IMR-90 (cell line): ENCODE data around the gene DSCAML1. TPM values are rescaled to one million over a fixed set of nuclear protein-coding genes. Genes with fewer than 3 reads are reported as not detected.

ENCODE experiments used
- ATAC-seq: fragments of 200-7000 bp; cut with Tn5 transposase; 2 replicates; pipeline ENCODE4 v1.9.1; 2020; ENCODE audit warnings: low read depth, mild to moderate bottlenecking, moderate library complexity
- BruUV-seq: library from RNA; stranded (reverse); fragments of 400-500 nt; replicated peaks from 2 replicates; lab custom pipeline; 2021; lab: Mats Ljungman, UMichigan
- CTCF ChIA-PET: fragments of 300-600 bp; formaldehyde crosslinking; extraction: SDS; loops from one replicate; lab custom pipeline; 2021; ENCODE audit warnings: antibody characterized with exemption; lab: Yijun Ruan, JAX
- POLR2A ChIA-PET: fragments of 300-600 bp; sonication (Branson Sonifier 250); formaldehyde crosslinking; loops from one replicate; lab custom pipeline; 2022; ENCODE audit warnings: antibody characterized with exemption; ENCODE audit not compliant: unreplicated experiment; lab: Charles Lee
- DNase-seq: peaks from one replicate; pipeline ENCODE4 v3.0.0; 2013
- H2AFZ ChIP-seq: replicated peaks from 2 replicates; pipeline ENCODE3; 2013; ENCODE audit warnings: low read length, mild to moderate bottlenecking; ENCODE audit not compliant: poor library complexity
- H2AK5ac ChIP-seq: 2 replicates; pipeline ENCODE4 v1.6.1; 2013; ENCODE audit warnings: low read depth, low read length, inconsistent platforms
- H2AK9ac ChIP-seq: replicated peaks from 2 replicates; pipeline ENCODE3; 2013; ENCODE audit warnings: mild to moderate bottlenecking, low read depth, low read length, moderate library complexity; ENCODE audit not compliant: poor library complexity
- H2BK120ac ChIP-seq: 2 replicates; pipeline ENCODE4 v1.6.1; 2013; ENCODE audit warnings: low read depth, low read length, inconsistent platforms
- H2BK15ac ChIP-seq: 3 replicates; pipeline ENCODE4 v1.6.1; 2013; ENCODE audit warnings: low read depth, low read length, inconsistent platforms
- H2BK20ac ChIP-seq: 2 replicates; pipeline ENCODE4 v1.6.1; 2013; ENCODE audit warnings: low read depth, mild to moderate bottlenecking, inconsistent platforms, low read length, moderate library complexity
- H2BK5ac ChIP-seq: 2 replicates; pipeline ENCODE4 v1.6.1; 2013; ENCODE audit warnings: mild to moderate bottlenecking, low read depth, low read length, inconsistent platforms; ENCODE audit not compliant: poor library complexity, severe bottlenecking
- H3K14ac ChIP-seq: replicated peaks from 2 replicates; pipeline ENCODE4 v1.6.1; 2013; ENCODE audit warnings: low read depth, low read length, inconsistent platforms
- H3K18ac ChIP-seq: 2 replicates; pipeline ENCODE4 v1.6.1; 2013; ENCODE audit warnings: low read depth, low read length, control low read depth
- H3K23ac ChIP-seq: 2 replicates; pipeline ENCODE4 v1.6.1; 2013; ENCODE audit warnings: low read depth, low read length, inconsistent platforms
- H3K27ac ChIP-seq: 2 replicates; pipeline ENCODE4 v1.5.1; 2013; ENCODE audit warnings: mild to moderate bottlenecking, control low read depth, low read length; ENCODE audit not compliant: insufficient read depth
- H3K27me3 ChIP-seq: 2 replicates; pipeline ENCODE4 v1.6.1; 2013; ENCODE audit warnings: low read length; ENCODE audit not compliant: control insufficient read depth, insufficient read depth
- H3K36me3 ChIP-seq: 2 replicates; pipeline ENCODE4 v1.6.1; 2013; ENCODE audit warnings: low read length, mixed read lengths; ENCODE audit not compliant: control insufficient read depth, insufficient read depth
- H3K4ac ChIP-seq: 2 replicates; pipeline ENCODE4 v1.6.1; 2013; ENCODE audit warnings: low read depth, low read length, inconsistent platforms
- H3K4me1 ChIP-seq: 2 replicates; pipeline ENCODE4 v1.6.1; 2013; ENCODE audit warnings: low read length, mixed read lengths; ENCODE audit not compliant: control insufficient read depth, insufficient read depth
- H3K4me2 ChIP-seq: 2 replicates; pipeline ENCODE4 v1.6.1; 2013; ENCODE audit warnings: low read depth, mild to moderate bottlenecking, control low read depth, low read length, moderate library complexity
- H3K4me3 ChIP-seq: 2 replicates; pipeline ENCODE4 v1.5.1; 2013; ENCODE audit warnings: low read depth, mild to moderate bottlenecking, control low read depth, low read length, moderate library complexity; ENCODE audit not compliant: insufficient read depth
- H3K56ac ChIP-seq: 2 replicates; pipeline ENCODE4 v1.6.1; 2013; ENCODE audit warnings: low read length, inconsistent platforms; ENCODE audit not compliant: insufficient read depth; ENCODE audit errors: extremely low read depth
- H3K79me1 ChIP-seq, 2 experiments: 2 replicates each; pipeline ENCODE4 v1.6.1; 2013; ENCODE audit warnings: low read length in 2 of 2, inconsistent platforms in 1 of 2, low read depth in 1 of 2
- H3K9ac ChIP-seq: 2 replicates; pipeline ENCODE4 v1.6.1; 2013; ENCODE audit warnings: low read depth, low read length, control low read depth
- H3K9me1 ChIP-seq: 2 replicates; pipeline ENCODE4 v1.6.1; 2013; ENCODE audit warnings: low read length, inconsistent platforms; ENCODE audit not compliant: insufficient read depth
- H3K9me3 ChIP-seq: 2 replicates; pipeline ENCODE4 v1.6.1; 2013; ENCODE audit warnings: low read length; ENCODE audit not compliant: control insufficient read depth, insufficient read depth
- H4K20me1 ChIP-seq: 2 replicates; pipeline ENCODE4 v1.6.1; 2013; ENCODE audit warnings: low read length, inconsistent platforms; ENCODE audit not compliant: insufficient read depth
- H4K5ac ChIP-seq: 2 replicates; pipeline ENCODE4 v1.6.1; 2013; ENCODE audit warnings: mild to moderate bottlenecking, low read depth, low read length, control low read depth
- H4K8ac ChIP-seq, 2 experiments: 2 replicates each; pipeline ENCODE4 v1.6.1; 2013; ENCODE audit warnings: low read depth in 2 of 2, low read length in 2 of 2, control low read depth in 1 of 2, inconsistent platforms in 1 of 2
- H4K91ac ChIP-seq: 2 replicates; pipeline ENCODE4 v1.6.1; 2013; ENCODE audit warnings: low read depth, low read length, inconsistent platforms; ENCODE audit not compliant: insufficient read depth
- BHLHE40 ChIP-seq: fragments of 150-350 bp; IDR thresholded peaks from 2 replicates; pipeline ENCODE4 v1.6.1; 2016; ENCODE audit warnings: mild to moderate bottlenecking, low read depth, low read length
- CEBPB ChIP-seq: IDR thresholded peaks from 2 replicates; pipeline ENCODE4 v1.6.1; 2012; ENCODE audit warnings: low read depth, low read length, improper control_type of control experiment
- CHD1 ChIP-seq: IDR thresholded peaks from 2 replicates; pipeline ENCODE4 v1.6.1; 2012; ENCODE audit warnings: low read depth, low read length, improper control_type of control experiment
- CTCF ChIP-seq: conservative IDR thresholded peaks from 2 replicates; pipeline ENCODE4 v1.5.1; 2012; ENCODE audit warnings: mild to moderate bottlenecking, low read depth, low read length, improper control_type of control experiment
- ELK1 ChIP-seq: fragments of 150-350 bp; IDR thresholded peaks from 2 replicates; pipeline ENCODE4 v1.6.1; 2016; ENCODE audit warnings: low read depth, mild to moderate bottlenecking, low read length, moderate library complexity, borderline replicate concordance
- FOS ChIP-seq: fragments of 150-350 bp; IDR thresholded peaks from 2 replicates; pipeline ENCODE4 v1.6.1; 2016; ENCODE audit warnings: low read depth, low read length
- MAFK ChIP-seq: IDR thresholded peaks from 2 replicates; pipeline ENCODE4 v1.6.1; 2012; ENCODE audit warnings: low read depth, low read length, improper control_type of control experiment
- MAZ ChIP-seq: IDR thresholded peaks from 2 replicates; pipeline ENCODE4 v1.6.1; 2012; ENCODE audit warnings: low read depth, mild to moderate bottlenecking, low read length, improper control_type of control experiment, moderate library complexity, borderline replicate concordance
- MXI1 ChIP-seq: IDR thresholded peaks from 2 replicates; pipeline ENCODE4 v1.6.1; 2012; ENCODE audit warnings: low read depth, mild to moderate bottlenecking, low read length, moderate library complexity, borderline replicate concordance
- NFE2L2 ChIP-seq: fragments of 150-350 bp; IDR thresholded peaks from 2 replicates; pipeline ENCODE4 v1.6.1; 2016; ENCODE audit warnings: low read depth, mild to moderate bottlenecking, low read length
- POLR2A ChIP-seq: IDR thresholded peaks from 2 replicates; pipeline ENCODE4 v1.6.1; 2012; ENCODE audit warnings: mild to moderate bottlenecking, low read depth, low read length
- RAD21 ChIP-seq: IDR thresholded peaks from 2 replicates; pipeline ENCODE4 v1.6.1; 2012; ENCODE audit warnings: low read length, improper control_type of control experiment
- RCOR1 ChIP-seq: IDR thresholded peaks from 2 replicates; pipeline ENCODE4 v1.6.1; 2012; ENCODE audit warnings: mild to moderate bottlenecking, low read length, improper control_type of control experiment; ENCODE audit not compliant: insufficient replicate concordance
- RFX5 ChIP-seq: IDR thresholded peaks from 2 replicates; pipeline ENCODE4 v1.8.0; 2012; ENCODE audit warnings: low read depth, mild to moderate bottlenecking, low read length, moderate library complexity
- SMC3 ChIP-seq: fragments of 150-350 bp; IDR thresholded peaks from 2 replicates; pipeline ENCODE4 v1.6.1; 2016; ENCODE audit warnings: low read depth, mild to moderate bottlenecking, antibody characterized with exemption, low read length, moderate library complexity
- USF2 ChIP-seq: fragments of 150-350 bp; IDR thresholded peaks from 2 replicates; pipeline ENCODE4 v1.6.1; 2017; ENCODE audit warnings: mild to moderate bottlenecking, antibody characterized with exemption, low read length, low read depth
- WGBS, 2 experiments: methylation state at CpG; one replicate each; pipeline versions ENCODE4 v1.1.5 to v1.1.7; 2013; ENCODE audit warnings: missing lambda C conversion rate in 2 of 2; ENCODE audit not compliant: insufficient read length in 1 of 2; ENCODE audit errors: extremely low coverage in 2 of 2; 5-methylcytosine and 5-hydroxymethylcytosine counted together
- dilution Hi-C: fragments of 300-500 bp; cut with HindIII; formaldehyde crosslinking; loops from one replicate; pipeline ENCODE4 v1.14.3; 2018; ENCODE audit warnings: low sequenced_read_pairs; ENCODE audit not compliant: unreplicated experiment
- in situ Hi-C: fragments of 300-500 bp; cut with MboI; formaldehyde crosslinking; loops from 3 replicates; pipeline ENCODE4 v1.14.3; 2019; ENCODE audit warnings: low sequenced_read_pairs, inconsistent platforms, mixed read lengths
- intact Hi-C: fragments of 100-400 bp; cut with micrococcal nuclease; formaldehyde crosslinking; loops from 2 replicates; pipeline ENCODE4 v1.10.0; 2022
- polyA plus RNA-seq, 3 experiments: library from polyadenylated mRNA; depleted of rRNA; stranded (reverse); fragments of >200 nt; gene quantifications; 2 replicates each; pipeline ENCODE4 v1.2.3, GENCODE V29; 2012; ENCODE audit warnings: low replicate concordance in 1 of 3
- total RNA-seq: library from RNA; depleted of rRNA; stranded (reverse); fragments of >200 nt; gene quantifications from 2 replicates; pipeline ENCODE4 v1.2.3, GENCODE V29; 2012

Gene DSCAML1
- total and polyA plus RNA-seq, 2 of the 4 experiments (the other 2 are of a cell fraction), result not detected

- H3K27me3 ChIP-seq, result peaks cover 3% of the 10 kb centered on the region
- no peak overlapping the region for H2BK15ac ChIP-seq
- H3K14ac ChIP-seq, result no peak overlapping the region
- no CpG with 5 or more reads among the region's 1 CpG for WGBS, 2 experiments
- dilution Hi-C loops, result no loop called here
- no peaks in the 10 kb centered on the region for H4K20me1 ChIP-seq
- no peaks in the 10 kb centered on the region for H3K9me1 ChIP-seq
- ATAC-seq (no peak), DNase-seq (no peak)
- no peak overlapping the region for H4K5ac ChIP-seq
- no peaks in the 10 kb centered on the region for H3K36me3 ChIP-seq
- no peak overlapping the region for H2BK20ac ChIP-seq
- H3K56ac ChIP-seq, result no peak overlapping the region
- no peak overlapping the region for H2BK120ac ChIP-seq
- H3K9ac ChIP-seq, result no peak overlapping the region
- H4K8ac ChIP-seq, result no peak overlapping the region
- TF ChIP-seq CHD1 (no peak), MAZ (no peak), NFE2L2 (no peak), USF2 (no peak), ELK1 (no peak), CEBPB (no peak), BHLHE40 (no peak), RCOR1 (no peak), RAD21 (no peak), SMC3 (no peak), CTCF (no peak), MXI1 (no peak), POLR2A (no peak), RFX5 (no peak), FOS (no peak), MAFK (no peak)
- no peak overlapping the region for H3K4ac ChIP-seq
- ChIA-PET POLR2A (no interaction called here), CTCF (interaction anchor here (1.3 to 1.5 kb wide), 3 partner anchors 10 to 194 kb away, joined by 4 to 8 read pairs (median 7); no protein-coding TSS in a partner anchor)
- no peak overlapping the region for H2AFZ ChIP-seq
- no peak overlapping the region for H3K4me3 ChIP-seq
- H3K4me1 ChIP-seq, result no peaks in the 10 kb centered on the region
- H3K18ac ChIP-seq, result no peak overlapping the region
- no peak overlapping the region for H4K91ac ChIP-seq
- BruUV-seq, result no TSS peak
- no peak overlapping the region for H3K27ac ChIP-seq
- no peak overlapping the region for H2AK5ac ChIP-seq
- intact Hi-C loops, result loop anchor here (1.0 to 10.0 kb wide), 2 partner anchors 194 to 386 kb away; partner anchors contain the start of genes PCSK7 and RNF214
- H3K4me2 ChIP-seq, result no peak overlapping the region
- no peak overlapping the region for H3K23ac ChIP-seq
- H2AK9ac ChIP-seq, result no peak overlapping the region
- no peaks in the 10 kb centered on the region for H3K9me3 ChIP-seq
- H3K79me1 ChIP-seq, result no peaks in the 10 kb centered on the region
- in situ Hi-C loops, result no loop called here
- no peak overlapping the region for H2BK5ac ChIP-seq
These were observed 176.4 kb downstream of the DSCAML1 start for GRCh38 chr11:117620659-117621058.
